Esophagus squamous epithelium (tissue), 4 donors: ENCODE measurements around the gene TCF12.
A peak's percentile ranks its signal among the peaks of the same experiment; 100 is the strongest.

Experiments
- POLR2A ChIP-seq, 4 donors: fragments of 450-650 bp; IDR thresholded peaks; one replicate each; pipeline ENCODE4 v1.6.1; 2017; ENCODE audit warnings: antibody characterized with exemption in 4 of 4, mild to moderate bottlenecking in 4 of 4, moderate library complexity in 3 of 4
- TF ChIP-seq, protein P1 (sequence below), 6 experiments: fragments of 450-650 bp in 4 of 6; fragments of 200-600 bp in 2 of 6; sonication (generic) in 2 of 6; IDR thresholded peaks; one replicate each; pipeline ENCODE4 v1.5.1; 2016 to 2019; ENCODE audit warnings: antibody characterized with exemption in 6 of 6, mild to moderate bottlenecking in 4 of 6, moderate library complexity in 4 of 6

- TF ChIP-seq, protein P1, sequence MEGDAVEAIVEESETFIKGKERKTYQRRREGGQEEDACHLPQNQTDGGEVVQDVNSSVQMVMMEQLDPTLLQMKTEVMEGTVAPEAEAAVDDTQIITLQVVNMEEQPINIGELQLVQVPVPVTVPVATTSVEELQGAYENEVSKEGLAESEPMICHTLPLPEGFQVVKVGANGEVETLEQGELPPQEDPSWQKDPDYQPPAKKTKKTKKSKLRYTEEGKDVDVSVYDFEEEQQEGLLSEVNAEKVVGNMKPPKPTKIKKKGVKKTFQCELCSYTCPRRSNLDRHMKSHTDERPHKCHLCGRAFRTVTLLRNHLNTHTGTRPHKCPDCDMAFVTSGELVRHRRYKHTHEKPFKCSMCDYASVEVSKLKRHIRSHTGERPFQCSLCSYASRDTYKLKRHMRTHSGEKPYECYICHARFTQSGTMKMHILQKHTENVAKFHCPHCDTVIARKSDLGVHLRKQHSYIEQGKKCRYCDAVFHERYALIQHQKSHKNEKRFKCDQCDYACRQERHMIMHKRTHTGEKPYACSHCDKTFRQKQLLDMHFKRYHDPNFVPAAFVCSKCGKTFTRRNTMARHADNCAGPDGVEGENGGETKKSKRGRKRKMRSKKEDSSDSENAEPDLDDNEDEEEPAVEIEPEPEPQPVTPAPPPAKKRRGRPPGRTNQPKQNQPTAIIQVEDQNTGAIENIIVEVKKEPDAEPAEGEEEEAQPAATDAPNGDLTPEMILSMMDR (IDR thresholded peaks at IDR 0.05), result no peak
- peak in 1 of 4 donors; percentile 41 for TF ChIP-seq POLR2A (IDR thresholded peaks at IDR 0.05)
Measured at GRCh38 chr15:56919031-56919608, 676 bp downstream of the TCF12 start.
